ENCODE measurements around the gene BLACAT1.

DNA sequence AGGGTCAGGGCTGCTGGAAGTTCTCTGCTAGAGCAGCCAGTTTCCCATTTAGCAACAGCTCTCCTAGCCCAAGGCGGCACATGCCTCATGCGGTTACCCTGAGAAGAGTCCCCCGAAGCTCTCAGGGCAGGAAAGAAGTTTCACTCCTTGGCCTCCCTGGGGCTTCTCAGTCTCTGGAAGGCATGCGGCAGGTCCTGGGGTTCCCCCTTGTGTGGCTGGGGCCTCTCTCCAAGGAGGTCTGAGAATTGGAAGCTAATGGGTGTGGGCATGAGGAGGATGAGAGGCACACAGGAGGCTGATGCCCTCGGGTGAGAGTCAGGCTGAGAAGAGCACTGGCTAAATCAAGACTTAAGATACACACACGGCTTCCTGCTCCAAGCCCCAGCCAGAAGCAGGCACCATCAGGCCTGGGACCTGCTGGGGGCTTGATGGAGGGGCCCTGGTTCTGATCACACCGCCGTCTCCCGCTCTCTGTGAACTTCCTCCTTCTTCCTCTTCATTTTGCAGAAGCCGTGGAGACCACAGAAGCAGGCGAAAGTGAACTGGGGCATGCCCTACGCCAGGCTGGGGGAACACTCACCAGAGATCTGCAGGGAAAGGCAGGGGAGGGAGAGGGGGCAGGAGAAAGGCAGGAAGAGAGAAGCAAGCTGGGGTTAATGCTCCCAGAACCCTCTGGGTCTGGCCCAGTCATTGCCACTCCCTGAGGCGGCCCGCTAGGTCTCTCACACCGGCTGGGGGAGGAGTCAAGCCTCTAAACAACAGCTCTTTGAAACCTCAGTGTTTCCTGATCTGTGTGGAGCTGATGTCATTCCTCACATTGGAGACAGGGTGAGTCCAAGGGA is 15.1 kb downstream of the BLACAT1 start:
- TF ChIP-seq POLR2A (IDR thresholded peaks at IDR 0.05; ENCODE audit: low read depth, low read length) (no peak), POLR2AphosphoS5 (IDR thresholded peaks at IDR 0.05; ENCODE audit: low read depth, low read length) (no peak)

Measured in GM12891 (cell line).